ENCODE measurements around the gene EHBP1L1. TPM values are rescaled to one million over a fixed set of nuclear protein-coding genes. Genes with fewer than 3 reads are reported as not detected.

EHBP1L1 gene
- total RNA-seq, 1 donor from 2014 or later = 81.6 TPM

DNA sequence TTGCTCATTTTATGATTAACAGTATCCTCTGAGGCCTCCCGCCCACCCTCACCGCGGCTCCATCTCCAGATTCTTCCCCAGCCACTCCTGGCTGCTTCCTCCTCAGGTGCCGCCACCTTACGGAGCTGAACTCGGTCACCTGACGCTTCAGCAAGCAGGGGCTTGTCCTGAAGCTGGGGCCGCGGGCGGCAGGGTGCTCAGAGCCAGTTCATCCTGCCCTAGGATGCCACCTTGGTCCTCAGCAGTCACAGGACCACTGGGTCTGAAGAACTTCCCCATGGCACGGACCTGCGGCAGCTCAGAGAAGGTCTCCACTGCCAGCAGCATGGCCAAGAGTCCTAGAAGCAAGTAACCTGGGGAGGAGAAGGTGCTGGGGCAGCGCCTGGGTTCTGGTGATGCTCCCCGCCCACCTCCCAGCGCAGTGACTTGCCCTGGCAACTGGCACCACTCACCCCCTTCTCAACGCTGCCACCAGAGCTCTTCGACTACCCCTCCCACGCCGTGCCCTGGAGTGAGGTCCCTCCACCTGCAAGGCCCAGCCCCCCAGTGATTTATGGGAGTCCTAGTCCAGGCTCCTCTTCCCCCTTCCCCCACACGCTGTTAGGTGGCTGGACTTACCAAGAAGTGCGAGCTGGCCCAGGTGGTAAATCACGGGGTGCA lies 17.1 kb downstream of the EHBP1L1 start:
- intact Hi-C loops (cut with micrococcal nuclease) = no loop called here

DNA sequence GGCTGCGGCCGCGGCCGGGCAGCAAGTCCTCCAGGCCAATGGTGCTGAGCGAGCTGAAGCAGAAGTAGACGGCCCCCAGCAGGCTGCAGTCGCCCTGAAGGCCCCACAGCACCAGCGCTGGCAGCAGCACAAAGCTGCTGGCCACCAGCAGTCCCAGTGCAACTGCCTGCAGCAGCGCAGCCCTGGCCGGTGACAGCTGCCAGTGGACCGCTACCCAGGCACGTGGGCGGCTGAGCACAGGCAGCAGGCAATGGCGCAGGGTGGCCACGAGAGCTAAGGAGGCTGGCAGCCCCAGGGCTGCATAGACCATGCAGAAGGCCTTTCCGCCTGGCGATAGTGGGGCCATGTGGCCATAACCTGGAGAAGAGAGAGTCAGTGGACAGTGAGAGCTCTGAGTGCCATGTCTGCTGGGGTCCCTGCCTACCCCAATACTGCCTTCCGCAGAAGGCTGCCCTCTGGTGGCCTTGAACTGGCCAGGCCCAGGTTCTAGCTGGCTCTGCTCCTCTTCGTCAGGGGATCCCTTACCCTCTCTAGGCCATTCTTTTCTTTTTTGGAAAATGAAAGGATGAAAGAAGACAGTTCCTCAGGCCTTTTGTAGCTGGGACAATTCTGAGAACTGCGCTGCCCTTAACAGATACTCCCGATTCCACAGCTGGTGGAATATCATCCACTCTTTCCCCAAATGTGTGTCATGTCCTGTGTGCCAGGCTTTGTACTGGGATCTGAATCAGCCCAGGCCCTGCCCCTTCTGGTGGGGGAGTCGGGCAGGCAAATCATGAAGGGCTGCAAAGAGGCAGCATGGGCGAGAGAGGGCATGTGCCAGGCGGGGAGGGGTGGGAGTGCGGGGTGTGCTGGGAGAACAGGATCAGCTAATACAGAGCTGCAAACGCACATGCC lies 17.9 kb downstream of the EHBP1L1 start:
- intact Hi-C loops (cut with micrococcal nuclease) = no loop called here

DNA sequence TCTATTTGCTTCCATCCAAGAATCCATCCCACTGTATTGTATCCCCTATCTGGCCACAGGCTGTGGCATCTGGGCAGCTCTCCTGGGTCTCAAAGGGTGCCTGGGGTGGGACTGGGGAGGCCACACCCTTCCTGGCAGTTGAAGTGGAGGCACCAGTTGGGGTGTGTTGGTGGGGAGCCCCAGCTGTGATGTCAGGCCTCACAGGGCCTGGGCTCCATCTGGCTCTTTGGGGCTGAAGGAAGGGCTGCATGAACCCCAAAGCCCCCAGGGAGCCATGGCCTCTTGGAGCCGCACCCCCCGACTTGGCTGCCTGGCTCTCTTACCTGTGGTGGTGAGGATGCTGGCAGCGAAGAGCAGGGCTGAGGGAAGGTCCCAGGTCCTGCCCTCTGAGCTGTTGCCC lies 19.3 kb downstream of the EHBP1L1 start:
- intact Hi-C loops (cut with micrococcal nuclease) = no loop called here

DNA sequence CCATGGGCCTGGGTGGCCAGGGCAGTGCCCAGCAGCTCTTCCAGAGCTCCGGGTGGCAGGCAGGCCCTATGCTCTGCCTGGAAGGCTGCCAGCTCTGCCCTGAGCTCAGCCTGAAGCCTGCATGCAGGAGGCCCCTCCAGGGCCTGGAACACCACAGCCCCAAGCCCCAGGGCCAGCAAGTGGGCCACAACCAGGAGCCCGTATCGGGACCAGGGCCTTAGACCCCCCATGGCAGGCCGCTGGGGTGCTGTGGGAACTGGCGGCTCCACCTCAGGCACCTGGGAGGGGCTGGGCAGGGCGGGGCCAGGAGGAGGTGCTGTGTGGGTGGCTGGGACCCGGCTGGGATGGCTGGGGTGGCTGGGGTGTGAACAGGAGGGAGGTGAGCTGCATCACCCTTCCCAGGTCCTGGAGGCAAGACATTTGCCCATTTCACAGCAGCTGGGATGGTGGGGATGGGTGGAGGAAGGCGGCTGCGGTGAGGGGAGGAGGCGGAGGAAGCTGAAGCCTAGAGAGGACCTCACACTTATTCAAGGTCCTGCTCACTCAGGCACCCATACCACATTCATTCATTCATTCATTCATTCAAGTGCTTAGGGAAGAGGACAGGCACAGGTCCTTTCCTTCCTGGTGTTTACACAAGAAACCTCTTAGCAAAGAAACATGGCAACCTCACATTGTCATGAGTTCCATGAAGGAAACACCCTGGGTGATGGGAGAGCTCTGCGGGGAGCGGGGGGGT lies 19.9 kb downstream of the EHBP1L1 start, which contains the start of gene KCNK7:
TSS of gene KCNK7 (minus strand) at position 258 of the 739 bp plus-strand sequence. CDS start at position 230, 28 bp downstream.
- intact Hi-C loops (cut with micrococcal nuclease) = no loop called here

DNA sequence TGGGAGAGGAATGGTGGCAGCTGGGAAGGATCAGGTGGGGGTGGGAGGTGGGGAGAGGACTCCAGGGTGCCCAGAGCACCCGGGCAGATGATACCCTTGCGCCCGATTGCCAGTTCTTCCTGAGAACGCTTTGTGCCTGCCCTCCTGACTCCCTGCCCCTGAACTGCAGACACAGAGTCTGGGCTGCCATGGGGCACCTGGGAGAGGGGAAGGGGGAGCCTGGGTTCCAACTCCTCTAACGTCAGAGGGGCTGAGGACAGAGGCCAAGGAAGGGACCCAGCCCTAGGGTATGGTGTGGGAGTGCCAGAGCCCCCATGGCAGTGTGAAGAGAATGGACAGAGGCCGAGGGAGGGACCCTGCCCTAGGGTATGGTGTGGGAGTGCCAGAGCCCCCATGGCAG lies 20.7 kb downstream of the EHBP1L1 start:
- intact Hi-C loops (cut with micrococcal nuclease) = no loop called here

DNA sequence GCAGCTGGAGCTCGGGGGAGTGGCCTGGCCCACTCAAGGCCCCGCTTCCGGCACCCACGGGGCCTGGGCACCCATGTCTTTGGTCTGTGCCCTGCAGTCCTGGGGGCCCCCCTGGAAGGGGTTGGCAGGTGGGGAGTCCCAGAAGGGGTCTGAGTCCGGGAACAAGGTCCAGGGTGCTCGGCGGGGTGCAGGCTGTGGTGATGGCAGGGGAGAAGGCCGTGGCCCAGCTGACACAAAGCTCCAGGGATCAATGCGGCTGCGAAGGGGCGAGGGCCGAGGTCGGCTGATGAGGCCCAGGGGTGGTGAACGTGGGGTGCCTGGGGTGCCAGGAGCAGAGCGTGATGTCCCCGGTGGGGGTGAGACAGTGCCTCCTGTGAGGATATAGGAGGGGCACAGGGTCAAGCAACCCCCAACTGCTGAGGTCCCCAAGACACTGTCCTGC lies 22.4 kb downstream of the EHBP1L1 start:
- intact Hi-C loops (cut with micrococcal nuclease) = no loop called here

DNA sequence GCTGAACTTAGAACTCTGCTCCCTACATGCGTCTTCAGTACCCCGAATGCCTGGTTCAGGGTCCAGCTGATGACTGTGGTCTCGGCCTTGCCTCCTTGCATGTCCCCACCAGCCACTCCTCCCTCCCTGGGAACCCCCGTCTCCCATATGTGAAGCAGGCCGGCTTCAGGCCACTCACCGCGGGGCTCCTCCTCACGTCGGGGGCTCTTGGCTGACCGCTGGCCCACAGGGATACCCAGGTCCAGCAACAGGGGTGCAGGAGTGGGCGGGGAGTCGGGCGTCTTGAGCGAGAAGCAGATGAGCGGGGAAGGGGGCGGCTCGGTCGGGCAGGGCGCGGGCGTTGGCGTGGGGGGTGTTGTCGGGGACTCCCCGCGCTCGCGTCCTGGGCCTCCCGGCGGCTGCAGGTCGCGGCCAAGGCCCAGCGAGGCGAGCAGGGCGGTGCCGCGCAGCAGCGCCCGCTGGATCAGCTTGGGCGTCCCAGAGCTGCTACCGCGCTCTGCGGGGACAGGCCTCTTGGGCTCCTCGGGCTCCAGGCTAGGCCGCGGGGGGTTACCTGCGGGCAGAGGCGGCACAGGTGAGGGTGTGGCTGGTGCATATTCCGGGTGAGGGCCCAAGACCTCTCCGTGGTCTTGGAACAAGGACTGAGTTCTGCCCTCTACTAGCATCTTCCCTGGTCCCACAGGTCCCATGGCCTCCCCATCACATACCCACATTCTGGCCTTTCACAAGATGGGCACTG lies 23.5 kb downstream of the EHBP1L1 start:
- intact Hi-C loops (cut with micrococcal nuclease) = no loop called here

DNA sequence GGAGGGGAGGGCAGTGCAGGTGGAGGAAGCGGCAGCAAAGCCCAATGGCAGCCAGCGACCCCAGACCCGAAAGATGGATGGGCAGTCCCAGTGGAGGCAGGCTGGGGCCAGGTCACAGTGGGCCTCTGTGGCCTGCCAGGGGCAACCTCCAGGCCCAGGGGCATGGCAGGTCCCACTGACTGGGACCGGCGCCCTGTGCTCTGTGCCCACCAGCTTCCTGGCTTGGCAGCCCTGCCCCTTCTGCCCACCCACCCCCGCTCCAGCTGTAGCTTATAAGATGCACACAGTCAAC lies 24.0 kb downstream of the EHBP1L1 start:
- intact Hi-C loops (cut with micrococcal nuclease) = no loop called here

DNA sequence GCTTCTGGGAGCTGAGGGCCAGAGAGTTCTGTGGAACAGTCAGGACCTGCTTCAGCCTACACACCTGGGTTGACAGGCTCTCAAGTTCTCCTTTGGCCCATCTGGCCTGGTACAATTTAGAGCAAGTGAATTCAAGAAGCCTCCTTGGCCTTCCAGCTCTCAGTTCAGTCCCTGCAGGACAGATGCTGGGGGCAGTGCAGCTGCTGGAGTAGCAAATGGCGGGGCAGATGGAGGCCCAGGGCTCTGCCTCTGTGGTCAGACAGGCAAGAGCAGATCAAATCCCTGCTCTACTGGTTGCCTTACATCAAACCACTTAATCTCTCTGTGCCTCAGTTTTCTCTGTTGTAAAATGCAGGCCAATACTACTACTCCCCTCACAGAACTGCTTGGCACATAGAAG lies 28.4 kb downstream of the EHBP1L1 start:
- intact Hi-C loops (cut with micrococcal nuclease) = no loop called here

DNA sequence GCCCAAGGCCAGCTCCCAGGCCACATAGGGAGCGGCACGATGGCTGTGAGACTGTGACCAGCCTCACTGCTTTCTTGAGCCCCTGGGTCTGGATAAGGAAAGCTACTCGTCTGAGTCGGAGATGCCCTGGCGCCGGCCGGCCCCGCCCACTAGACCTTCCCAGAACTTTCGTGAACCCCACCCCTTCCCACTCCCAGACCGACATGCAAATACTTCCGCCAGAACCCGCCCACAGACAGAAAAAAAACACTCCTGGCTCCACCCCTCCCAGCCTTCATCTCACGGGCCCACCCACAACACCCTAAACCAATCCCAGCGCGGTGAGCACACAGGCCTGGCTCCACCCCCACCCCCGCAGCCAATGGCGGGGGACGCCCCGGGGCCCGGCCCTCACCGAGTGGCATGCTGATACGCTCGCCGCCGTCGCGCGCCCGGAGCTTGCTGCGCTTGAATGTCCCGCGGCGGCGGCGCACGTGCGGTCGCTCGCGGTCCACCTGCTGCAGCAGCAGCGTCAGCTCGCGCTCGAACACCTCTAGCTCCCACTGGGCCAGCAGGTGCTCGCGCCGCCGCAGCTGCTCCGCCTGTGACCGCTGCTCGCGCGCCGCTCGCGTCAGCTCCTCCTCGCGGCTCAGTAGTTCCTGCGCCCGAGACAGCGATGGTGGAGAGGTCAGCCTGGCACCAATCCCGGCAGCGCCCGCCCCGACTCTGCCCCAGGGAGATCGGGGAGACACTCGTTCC lies 31.2 kb downstream of the EHBP1L1 start:
- intact Hi-C loops (cut with micrococcal nuclease) = no loop called here

DNA sequence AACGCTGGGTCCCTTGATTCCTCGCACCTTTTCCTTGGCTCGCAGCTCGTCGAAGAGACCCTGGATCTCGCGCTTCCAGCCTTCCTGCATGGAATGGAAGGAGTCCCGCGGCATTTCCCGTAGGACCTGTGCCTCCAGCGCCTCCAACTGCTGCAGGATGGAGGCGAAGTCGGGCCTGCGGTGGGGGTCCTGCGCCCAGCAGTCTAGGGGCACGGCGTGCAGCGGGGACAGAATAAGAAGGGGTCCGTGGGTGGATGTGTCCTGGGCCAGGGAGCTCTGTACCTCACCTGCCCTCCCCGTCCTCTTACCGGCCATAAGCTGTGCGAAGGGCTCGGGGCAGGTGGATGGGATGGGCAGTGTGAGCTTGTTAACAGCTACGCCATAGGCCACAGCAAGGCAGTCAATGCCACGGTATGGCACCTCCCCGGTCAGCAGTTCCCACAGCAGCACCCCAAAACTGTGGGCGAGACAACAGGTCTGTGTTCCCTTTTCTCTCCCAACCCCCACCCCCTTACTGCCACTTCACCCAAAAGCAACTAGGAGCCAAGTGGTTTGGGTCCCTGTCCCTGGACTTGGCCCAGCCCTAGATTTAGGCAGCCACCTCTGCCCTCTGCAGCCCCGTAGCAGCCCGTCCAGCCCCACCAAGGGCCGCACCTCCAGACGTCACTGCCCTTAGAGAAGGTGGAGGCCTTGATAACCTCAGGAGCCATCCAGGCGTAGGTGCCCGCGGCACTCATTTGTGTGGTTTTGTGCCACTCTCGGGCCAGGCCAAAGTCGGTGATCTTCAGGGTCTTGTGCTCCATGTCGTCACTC lies 32.0 kb downstream of the EHBP1L1 start:
- intact Hi-C loops (cut with micrococcal nuclease) = no loop called here

DNA sequence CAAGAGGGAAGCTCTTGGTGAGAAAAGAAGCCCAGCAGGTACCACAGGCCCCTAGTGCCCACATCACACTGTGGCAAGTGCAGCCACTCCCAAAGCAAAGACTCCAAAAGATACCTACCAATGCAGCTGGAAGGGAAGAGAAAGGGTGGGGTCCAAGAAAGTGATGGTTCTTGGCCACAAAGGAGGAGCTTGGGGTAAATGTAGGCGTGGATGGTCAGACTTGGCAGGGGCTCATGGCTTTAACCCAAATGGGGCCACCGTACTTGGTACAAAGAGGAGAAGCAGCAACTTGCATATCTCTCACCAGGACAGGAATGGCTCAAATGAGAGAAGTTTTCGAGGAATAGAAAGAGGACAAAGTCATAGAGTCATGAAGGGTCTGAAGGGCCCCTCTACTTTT lies 33.4 kb downstream of the EHBP1L1 start:
- intact Hi-C loops (cut with micrococcal nuclease) = no loop called here

DNA sequence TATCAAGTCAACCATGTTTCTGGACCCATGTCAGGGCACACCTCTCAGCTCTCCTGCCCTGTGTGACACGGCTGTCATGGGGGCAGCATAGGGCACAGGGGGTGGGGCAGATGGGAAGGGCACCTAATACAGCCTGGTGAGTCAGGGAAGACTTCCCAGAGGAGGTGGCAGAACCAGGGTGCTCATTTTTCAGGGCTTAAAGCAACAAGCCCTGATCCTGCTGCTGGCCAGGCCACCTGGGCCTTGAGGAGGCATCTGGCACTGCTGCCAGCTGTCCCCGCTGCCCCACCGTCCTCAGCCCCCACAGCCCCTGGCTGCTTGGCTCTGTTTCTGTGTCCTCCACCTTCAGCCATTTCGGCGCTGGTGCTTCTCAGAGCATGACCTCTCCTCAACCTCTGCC lies 33.8 kb downstream of the EHBP1L1 start:
- intact Hi-C loops (cut with micrococcal nuclease) = loop anchor here (10.0 kb wide), 1 partner anchor 345 kb away; the partner anchor contains the start of gene POLA2

DNA sequence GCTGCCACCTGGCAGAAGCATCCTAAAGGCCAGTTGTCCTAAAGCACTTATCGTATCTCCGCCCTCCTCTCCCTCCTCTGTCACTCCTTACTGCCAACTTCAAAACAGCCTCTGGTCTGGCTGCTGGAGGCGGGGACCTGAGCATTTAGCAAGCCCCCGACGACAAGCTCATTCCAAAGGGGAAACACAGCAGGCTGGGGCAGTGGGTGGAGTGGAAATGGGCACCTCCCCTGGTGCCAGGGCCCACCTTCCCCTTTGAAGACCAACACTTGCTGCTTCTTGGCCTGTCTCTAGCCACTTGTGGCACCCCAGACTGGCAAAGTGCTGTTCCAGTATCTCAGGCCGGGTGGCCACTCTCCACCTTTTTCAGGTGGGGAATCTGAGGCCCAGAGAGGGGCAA lies 34.6 kb downstream of the EHBP1L1 start:
- intact Hi-C loops (cut with micrococcal nuclease) = loop anchor here (10.0 kb wide), 1 partner anchor 346 kb away; the partner anchor contains the start of gene POLA2

DNA sequence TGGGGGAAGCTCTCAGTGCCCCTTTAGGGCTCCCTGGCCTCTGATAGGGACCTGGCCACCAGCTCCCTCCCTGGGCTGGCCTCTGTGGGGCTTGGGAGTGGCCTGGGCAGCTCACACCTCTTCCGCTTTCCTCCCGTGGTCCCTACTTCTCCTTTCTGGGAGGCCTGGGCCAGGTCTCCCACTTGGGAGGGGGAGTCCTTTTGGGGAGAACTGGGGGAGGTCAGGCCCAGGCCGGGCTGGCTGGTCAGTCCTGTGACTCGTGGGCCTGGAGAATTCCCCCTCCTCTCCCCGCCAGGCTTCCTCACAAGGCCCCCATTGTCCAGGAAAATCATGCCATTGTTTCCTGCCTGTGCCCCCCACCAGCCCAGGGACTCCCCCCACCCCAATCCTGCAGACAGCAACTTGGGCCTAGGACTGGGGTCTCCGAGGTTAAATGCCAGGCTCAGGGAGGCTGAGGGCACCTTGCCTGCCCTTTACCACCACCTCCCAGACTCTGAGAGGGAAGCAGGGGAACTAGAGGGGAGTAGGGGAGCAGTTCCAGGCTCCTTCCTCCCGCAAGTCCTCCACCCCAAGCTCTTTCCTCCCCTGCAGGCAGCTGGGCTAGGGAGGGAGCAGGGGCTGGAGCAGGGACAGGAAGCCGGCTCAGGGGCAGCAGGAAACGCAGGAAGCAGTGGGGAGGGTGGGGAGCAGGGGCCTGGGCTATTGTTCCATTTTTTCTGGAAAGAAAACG lies 35.3 kb downstream of the EHBP1L1 start:
- intact Hi-C loops (cut with micrococcal nuclease) = loop anchor here (10.0 kb wide), 1 partner anchor 346 kb away; the partner anchor contains the start of gene POLA2

DNA sequence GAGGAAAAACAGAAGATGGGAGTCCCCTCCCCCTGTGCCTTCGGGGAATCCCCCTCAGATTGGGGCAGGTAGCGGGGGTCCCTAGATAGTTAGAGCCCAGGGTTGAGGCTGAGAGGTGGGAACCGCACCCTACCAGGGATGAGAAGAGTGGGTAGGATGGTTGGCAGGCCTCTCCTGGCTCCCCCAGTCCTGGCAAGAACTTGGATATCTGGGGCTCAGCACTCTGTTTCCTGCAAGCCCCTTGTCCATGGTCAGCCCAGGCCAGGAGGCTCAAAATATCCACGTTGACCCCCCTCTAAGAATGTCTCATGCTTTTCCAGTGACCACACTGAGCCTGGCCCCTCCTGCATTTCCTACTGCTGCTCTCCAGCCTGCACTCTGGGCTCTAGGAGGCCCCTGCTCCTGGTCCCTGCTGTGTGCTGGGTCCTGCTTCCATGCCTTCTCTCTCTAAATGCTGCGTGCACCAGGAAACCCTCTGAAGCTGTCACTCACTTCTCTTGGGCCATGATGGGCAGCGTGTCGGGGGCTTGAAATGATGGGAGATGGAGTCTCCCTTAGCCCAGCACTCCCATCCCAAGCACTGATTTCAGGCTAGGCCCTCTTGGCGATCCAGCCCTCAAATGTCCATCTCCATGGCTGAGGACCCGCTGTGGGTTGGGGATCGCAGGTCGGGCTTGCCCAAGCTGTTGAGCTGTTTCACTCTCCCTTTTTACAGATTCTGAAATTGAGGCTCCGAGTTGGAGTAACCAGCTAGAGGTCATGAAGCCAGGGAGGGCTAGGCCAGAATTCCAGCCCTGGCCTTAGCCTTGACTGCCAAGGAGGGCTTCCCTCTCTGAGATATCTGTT lies 36.1 kb downstream of the EHBP1L1 start:
- intact Hi-C loops (cut with micrococcal nuclease) = loop anchor here (10.0 kb wide), 1 partner anchor 347 kb away; the partner anchor contains the start of gene POLA2

DNA sequence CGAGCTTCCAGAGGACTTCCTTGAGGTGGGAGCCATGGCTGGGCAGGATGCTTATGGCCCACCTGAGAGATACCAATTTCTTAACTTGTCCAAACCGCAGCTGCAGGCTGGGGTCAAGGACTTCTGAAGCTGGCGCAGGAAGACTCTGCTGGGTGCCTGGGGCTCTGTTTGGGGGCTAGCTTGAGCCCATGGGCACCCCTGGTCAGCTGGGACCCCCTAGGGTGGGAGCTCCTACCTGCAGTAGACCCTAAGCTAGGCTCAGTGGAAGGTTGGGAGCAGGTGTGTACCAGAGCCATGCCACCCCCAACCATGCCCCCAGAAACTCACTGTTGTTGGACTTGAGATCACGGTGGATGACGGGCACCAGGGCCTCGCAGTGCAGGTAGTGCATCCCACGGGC lies 36.8 kb downstream of the EHBP1L1 start:
- intact Hi-C loops (cut with micrococcal nuclease) = loop anchor here (10.0 kb wide), 1 partner anchor 348 kb away; the partner anchor contains the start of gene POLA2
